HUES6 (cell line): ENCODE results near the gene IGHMBP2.

ENCODE experiments used
- H3K27ac ChIP-seq: 2 replicates; pipeline ENCODE4 v1.7.0; 2013; ENCODE audit warnings: low read depth, mild to moderate bottlenecking, low read length, inconsistent platforms
- H3K27me3 ChIP-seq: 2 replicates; pipeline ENCODE4 v1.6.1; 2013; ENCODE audit warnings: low read length; ENCODE audit not compliant: control insufficient read depth, insufficient read depth
- H3K36me3 ChIP-seq: 2 replicates; pipeline ENCODE4 v1.6.1; 2013; ENCODE audit warnings: low read length; ENCODE audit not compliant: control insufficient read depth, insufficient read depth
- H3K4me1 ChIP-seq: 2 replicates; pipeline ENCODE4 v1.6.1; 2013; ENCODE audit warnings: low read length; ENCODE audit not compliant: control insufficient read depth, insufficient read depth
- H3K4me3 ChIP-seq: 2 replicates; pipeline ENCODE4 v1.5.1; 2013; ENCODE audit warnings: low read depth, low read length
- H3K9ac ChIP-seq: one replicate; pipeline ENCODE4 v1.6.1; 2013; ENCODE audit warnings: mild to moderate bottlenecking, low read length
- H3K9me3 ChIP-seq: 2 replicates; pipeline ENCODE4 v1.6.1; 2013; ENCODE audit warnings: low read depth, low read length; ENCODE audit not compliant: control insufficient read depth, insufficient read depth

The IGHMBP2 gene

GRCh38 chr11:68911731-68912130 lies 8.0 kb downstream of the IGHMBP2 start:
- Histone ChIP-seq H3K4me1 (no peaks in the 10 kb centered on the region), H3K27ac (no peak overlapping the region), H3K4me3 (no peak overlapping the region), H3K9ac (no peak overlapping the region), H3K36me3 (peaks cover 87% of the 10 kb centered on the region), H3K27me3 (no peaks in the 10 kb centered on the region), H3K9me3 (no peaks in the 10 kb centered on the region)

GRCh38 chr11:68912254-68912653 lies 8.6 kb downstream of the IGHMBP2 start:
- Histone ChIP-seq H3K36me3 (peaks cover 84% of the 10 kb centered on the region), H3K9ac (no peak overlapping the region), H3K4me3 (no peak overlapping the region), H3K9me3 (no peaks in the 10 kb centered on the region), H3K27ac (no peak overlapping the region), H3K4me1 (no peaks in the 10 kb centered on the region), H3K27me3 (no peaks in the 10 kb centered on the region)

GRCh38 chr11:68913188-68913587 lies 9.5 kb downstream of the IGHMBP2 start:
- no peak overlapping the region for H3K27ac ChIP-seq
- peaks cover 87% of the 10 kb centered on the region for H3K36me3 ChIP-seq
- H3K9me3 ChIP-seq: no peaks in the 10 kb centered on the region
- no peaks in the 10 kb centered on the region for H3K4me1 ChIP-seq
- H3K27me3 ChIP-seq: no peaks in the 10 kb centered on the region
- H3K9ac ChIP-seq: no peak overlapping the region
- H3K4me3 ChIP-seq: no peak overlapping the region

- H3K27ac ChIP-seq: no peak overlapping the region
- no peaks in the 10 kb centered on the region for H3K4me1 ChIP-seq
- no peaks in the 10 kb centered on the region for H3K27me3 ChIP-seq
- H3K36me3 ChIP-seq: peaks cover 85% of the 10 kb centered on the region
- no peak overlapping the region for H3K9ac ChIP-seq
- H3K4me3 ChIP-seq: no peak overlapping the region
- H3K9me3 ChIP-seq: no peaks in the 10 kb centered on the region
Observed at GRCh38 chr11:68914761-68915160, 11.1 kb downstream of the IGHMBP2 start.

- no peaks in the 10 kb centered on the region for H3K9me3 ChIP-seq
- H3K27ac ChIP-seq: no peak overlapping the region
- no peaks in the 10 kb centered on the region for H3K4me1 ChIP-seq
- no peak overlapping the region for H3K4me3 ChIP-seq
- no peak overlapping the region for H3K9ac ChIP-seq
- H3K27me3 ChIP-seq: no peaks in the 10 kb centered on the region
- peaks cover 83% of the 10 kb centered on the region for H3K36me3 ChIP-seq
Observed at GRCh38 chr11:68916439-68916838, 12.7 kb downstream of the IGHMBP2 start.

- Histone ChIP-seq H3K27me3 (no peaks in the 10 kb centered on the region), H3K4me3 (no peak overlapping the region), H3K27ac (no peak overlapping the region), H3K9me3 (peaks cover 17% of the 10 kb centered on the region), H3K36me3 (peaks cover 88% of the 10 kb centered on the region), H3K9ac (no peak overlapping the region), H3K4me1 (no peaks in the 10 kb centered on the region)
Observed at GRCh38 chr11:68923614-68924013, 19.9 kb downstream of the IGHMBP2 start.

- no peak overlapping the region for H3K9ac ChIP-seq
- H3K4me3 ChIP-seq: no peak overlapping the region
- H3K36me3 ChIP-seq: peaks cover 89% of the 10 kb centered on the region
- no peaks in the 10 kb centered on the region for H3K27me3 ChIP-seq
- H3K9me3 ChIP-seq: peaks cover 17% of the 10 kb centered on the region
- H3K4me1 ChIP-seq: no peaks in the 10 kb centered on the region
- H3K27ac ChIP-seq: no peak overlapping the region
Observed at GRCh38 chr11:68924073-68924925, 20.6 kb downstream of the IGHMBP2 start.

GRCh38 chr11:68925611-68926010 lies 21.9 kb downstream of the IGHMBP2 start:
- H3K36me3 ChIP-seq: peaks cover 89% of the 10 kb centered on the region
- no peaks in the 10 kb centered on the region for H3K27me3 ChIP-seq
- no peak overlapping the region for H3K9ac ChIP-seq
- H3K9me3 ChIP-seq: peaks cover 17% of the 10 kb centered on the region
- no peak overlapping the region for H3K4me3 ChIP-seq
- H3K27ac ChIP-seq: no peak overlapping the region
- H3K4me1 ChIP-seq: no peaks in the 10 kb centered on the region

- H3K4me1 ChIP-seq: no peaks in the 10 kb centered on the region
- H3K36me3 ChIP-seq: peaks cover 84% of the 10 kb centered on the region
- H3K4me3 ChIP-seq: no peak overlapping the region
- H3K27me3 ChIP-seq: no peaks in the 10 kb centered on the region
- peaks cover 17% of the 10 kb centered on the region for H3K9me3 ChIP-seq
- H3K27ac ChIP-seq: no peak overlapping the region
- H3K9ac ChIP-seq: no peak overlapping the region
Observed at GRCh38 chr11:68927280-68928135, 23.8 kb downstream of the IGHMBP2 start.

GRCh38 chr11:68928136-68928880 lies 24.6 kb downstream of the IGHMBP2 start:
- H3K27me3 ChIP-seq: no peaks in the 10 kb centered on the region
- peaks cover 17% of the 10 kb centered on the region for H3K9me3 ChIP-seq
- no peaks in the 10 kb centered on the region for H3K4me1 ChIP-seq
- peaks cover 84% of the 10 kb centered on the region for H3K36me3 ChIP-seq
- H3K4me3 ChIP-seq: no peak overlapping the region
- H3K27ac ChIP-seq: no peak overlapping the region
- H3K9ac ChIP-seq: no peak overlapping the region
